Measurements from ENCODE around the gene ZNF511.

DNA sequence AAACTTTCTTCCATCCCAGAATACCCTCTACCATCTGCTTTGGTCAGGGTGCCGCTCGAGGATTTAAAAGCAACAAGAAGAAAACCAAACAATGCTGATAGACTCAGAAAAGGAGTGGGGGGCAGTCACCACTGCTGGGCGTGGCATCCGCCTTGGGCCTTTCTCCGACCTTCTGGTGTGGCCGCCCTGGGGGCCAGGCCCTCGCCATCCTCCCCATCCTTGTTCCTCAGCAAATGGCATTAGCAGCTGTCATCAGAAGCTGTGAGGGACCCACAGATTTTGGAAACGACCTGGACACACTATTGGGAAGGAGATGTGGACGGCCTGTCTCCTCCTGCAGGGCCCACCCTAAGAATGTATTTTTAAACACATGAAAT lies 4.0 kb downstream of the ZNF511 start:
- no peak for TF ChIP-seq EZH2 (IDR thresholded peaks at IDR 0.05; ENCODE audit: borderline replicate concordance, insufficient read depth, low read length, poor library complexity, severe bottlenecking)
- TF ChIP-seq SMC3 (conservative IDR thresholded peaks at IDR 0.05; ENCODE audit: poor library complexity), result no peak
- TF ChIP-seq, protein P1, sequence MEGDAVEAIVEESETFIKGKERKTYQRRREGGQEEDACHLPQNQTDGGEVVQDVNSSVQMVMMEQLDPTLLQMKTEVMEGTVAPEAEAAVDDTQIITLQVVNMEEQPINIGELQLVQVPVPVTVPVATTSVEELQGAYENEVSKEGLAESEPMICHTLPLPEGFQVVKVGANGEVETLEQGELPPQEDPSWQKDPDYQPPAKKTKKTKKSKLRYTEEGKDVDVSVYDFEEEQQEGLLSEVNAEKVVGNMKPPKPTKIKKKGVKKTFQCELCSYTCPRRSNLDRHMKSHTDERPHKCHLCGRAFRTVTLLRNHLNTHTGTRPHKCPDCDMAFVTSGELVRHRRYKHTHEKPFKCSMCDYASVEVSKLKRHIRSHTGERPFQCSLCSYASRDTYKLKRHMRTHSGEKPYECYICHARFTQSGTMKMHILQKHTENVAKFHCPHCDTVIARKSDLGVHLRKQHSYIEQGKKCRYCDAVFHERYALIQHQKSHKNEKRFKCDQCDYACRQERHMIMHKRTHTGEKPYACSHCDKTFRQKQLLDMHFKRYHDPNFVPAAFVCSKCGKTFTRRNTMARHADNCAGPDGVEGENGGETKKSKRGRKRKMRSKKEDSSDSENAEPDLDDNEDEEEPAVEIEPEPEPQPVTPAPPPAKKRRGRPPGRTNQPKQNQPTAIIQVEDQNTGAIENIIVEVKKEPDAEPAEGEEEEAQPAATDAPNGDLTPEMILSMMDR (IDR thresholded peaks at IDR 0.05; ENCODE audit: poor library complexity, severe bottlenecking), result no peak
- TF ChIP-seq POLR2AphosphoS5 (IDR thresholded peaks at IDR 0.05), result no peak
- no peak for TF ChIP-seq TAF1 (IDR thresholded peaks at IDR 0.05; ENCODE audit: low read depth)
- no peak for TF ChIP-seq RAD21 (conservative IDR thresholded peaks at IDR 0.05)
- TF ChIP-seq, protein P2, sequence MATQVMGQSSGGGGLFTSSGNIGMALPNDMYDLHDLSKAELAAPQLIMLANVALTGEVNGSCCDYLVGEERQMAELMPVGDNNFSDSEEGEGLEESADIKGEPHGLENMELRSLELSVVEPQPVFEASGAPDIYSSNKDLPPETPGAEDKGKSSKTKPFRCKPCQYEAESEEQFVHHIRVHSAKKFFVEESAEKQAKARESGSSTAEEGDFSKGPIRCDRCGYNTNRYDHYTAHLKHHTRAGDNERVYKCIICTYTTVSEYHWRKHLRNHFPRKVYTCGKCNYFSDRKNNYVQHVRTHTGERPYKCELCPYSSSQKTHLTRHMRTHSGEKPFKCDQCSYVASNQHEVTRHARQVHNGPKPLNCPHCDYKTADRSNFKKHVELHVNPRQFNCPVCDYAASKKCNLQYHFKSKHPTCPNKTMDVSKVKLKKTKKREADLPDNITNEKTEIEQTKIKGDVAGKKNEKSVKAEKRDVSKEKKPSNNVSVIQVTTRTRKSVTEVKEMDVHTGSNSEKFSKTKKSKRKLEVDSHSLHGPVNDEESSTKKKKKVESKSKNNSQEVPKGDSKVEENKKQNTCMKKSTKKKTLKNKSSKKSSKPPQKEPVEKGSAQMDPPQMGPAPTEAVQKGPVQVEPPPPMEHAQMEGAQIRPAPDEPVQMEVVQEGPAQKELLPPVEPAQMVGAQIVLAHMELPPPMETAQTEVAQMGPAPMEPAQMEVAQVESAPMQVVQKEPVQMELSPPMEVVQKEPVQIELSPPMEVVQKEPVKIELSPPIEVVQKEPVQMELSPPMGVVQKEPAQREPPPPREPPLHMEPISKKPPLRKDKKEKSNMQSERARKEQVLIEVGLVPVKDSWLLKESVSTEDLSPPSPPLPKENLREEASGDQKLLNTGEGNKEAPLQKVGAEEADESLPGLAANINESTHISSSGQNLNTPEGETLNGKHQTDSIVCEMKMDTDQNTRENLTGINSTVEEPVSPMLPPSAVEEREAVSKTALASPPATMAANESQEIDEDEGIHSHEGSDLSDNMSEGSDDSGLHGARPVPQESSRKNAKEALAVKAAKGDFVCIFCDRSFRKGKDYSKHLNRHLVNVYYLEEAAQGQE (IDR thresholded peaks at IDR 0.05; ENCODE audit: borderline replicate concordance), result no peak
- no peak for TF ChIP-seq EP300 (conservative IDR thresholded peaks at IDR 0.05; ENCODE audit: poor library complexity, severe bottlenecking)

All from neural cell (in vitro differentiated cells).